ENCODE results near the gene CHGA. TPM values are rescaled to one million over a fixed set of nuclear protein-coding genes. Genes with fewer than 3 reads are reported as not detected.

Gene CHGA
- total and polyA plus RNA-seq, 12 donors: 0.54 to 3,883 (median 760) TPM; not detected in 1

- no peaks in the 10 kb centered on the region for H3K27me3 ChIP-seq
- TF ChIP-seq CTCF (IDR thresholded peaks at IDR 0.05): no peak
- TF ChIP-seq POLR2A (IDR thresholded peaks at IDR 0.05): no peak
- H3K36me3 ChIP-seq (replicated peaks in 1 of 2): no peaks in the 10 kb centered on the region
- no peak overlapping the region for H3K27ac ChIP-seq
- no peak overlapping the region for H3K4me3 ChIP-seq
- intact Hi-C loops (cut with DNase I): no loop called here
- peaks cover 0 to 6% (median 0%) of the 10 kb centered on the region in 3 donors for H3K9me3 ChIP-seq (replicated peaks in 1 of 3)
- no peaks in the 10 kb centered on the region for H3K4me1 ChIP-seq (replicated peaks in 1 of 2)
- WGBS, 4 donors: 48 to 58% (median 55%) methylated on average over 7 of the region's 7 CpGs
- peak in 1 of 7 donors; percentile 70 for DNase-seq
Observed at GRCh38 chr14:92890830-92891588, 31.9 kb upstream of the CHGA start.

DNA sequence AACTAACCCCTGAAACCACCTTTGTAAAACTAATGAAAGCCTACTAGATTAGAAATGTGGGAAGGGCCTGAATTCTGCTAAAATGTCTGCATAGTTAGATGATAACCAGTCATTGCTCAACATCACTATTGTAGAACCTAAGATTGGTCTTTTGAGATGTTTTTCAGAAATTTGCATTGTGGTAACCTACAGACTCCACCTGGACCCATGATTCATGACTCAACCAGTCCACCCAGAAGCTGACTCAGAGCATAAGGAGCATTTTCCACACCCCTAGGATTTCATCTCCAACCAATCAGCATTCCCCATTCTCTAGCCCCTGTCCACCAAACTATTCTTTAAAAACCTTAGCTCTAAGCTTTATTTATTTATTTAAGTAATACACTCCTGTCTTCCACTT, 30.4 kb upstream of the CHGA start:
- no peak for TF ChIP-seq CTCF (IDR thresholded peaks at IDR 0.05)
- no peak for TF ChIP-seq POLR2A (IDR thresholded peaks at IDR 0.05)
- Histone ChIP-seq H3K36me3 (replicated peaks in 1 of 2) (no peaks in the 10 kb centered on the region), H3K27me3 (no peaks in the 10 kb centered on the region), H3K9me3 (replicated peaks in 1 of 3) (peaks cover 0 to 6% (median 0%) of the 10 kb centered on the region in 3 donors), H3K4me1 (replicated peaks in 1 of 2) (no peaks in the 10 kb centered on the region), H3K4me3 (no peak overlapping the region), H3K27ac (no peak overlapping the region)
- no peak for DNase-seq
- intact Hi-C loops (cut with DNase I): no loop called here

- intact Hi-C loops (cut with DNase I): no loop called here
- no peak for TF ChIP-seq POLR2A (IDR thresholded peaks at IDR 0.05)
- TF ChIP-seq CTCF (IDR thresholded peaks at IDR 0.05): no peak
- no peak for DNase-seq
- Histone ChIP-seq H3K27ac (no peak overlapping the region), H3K4me1 (replicated peaks in 1 of 2) (no peaks in the 10 kb centered on the region), H3K9me3 (replicated peaks in 1 of 3) (peaks cover 0 to 6% (median 0%) of the 10 kb centered on the region in 3 donors), H3K36me3 (replicated peaks in 1 of 2) (no peaks in the 10 kb centered on the region), H3K4me3 (no peak overlapping the region), H3K27me3 (no peaks in the 10 kb centered on the region)
- WGBS, 4 donors: 60 to 67% (median 64%) methylated on average over 4 of the region's 4 CpGs
Observed at GRCh38 chr14:92895352-92895878, 27.5 kb upstream of the CHGA start.

DNA sequence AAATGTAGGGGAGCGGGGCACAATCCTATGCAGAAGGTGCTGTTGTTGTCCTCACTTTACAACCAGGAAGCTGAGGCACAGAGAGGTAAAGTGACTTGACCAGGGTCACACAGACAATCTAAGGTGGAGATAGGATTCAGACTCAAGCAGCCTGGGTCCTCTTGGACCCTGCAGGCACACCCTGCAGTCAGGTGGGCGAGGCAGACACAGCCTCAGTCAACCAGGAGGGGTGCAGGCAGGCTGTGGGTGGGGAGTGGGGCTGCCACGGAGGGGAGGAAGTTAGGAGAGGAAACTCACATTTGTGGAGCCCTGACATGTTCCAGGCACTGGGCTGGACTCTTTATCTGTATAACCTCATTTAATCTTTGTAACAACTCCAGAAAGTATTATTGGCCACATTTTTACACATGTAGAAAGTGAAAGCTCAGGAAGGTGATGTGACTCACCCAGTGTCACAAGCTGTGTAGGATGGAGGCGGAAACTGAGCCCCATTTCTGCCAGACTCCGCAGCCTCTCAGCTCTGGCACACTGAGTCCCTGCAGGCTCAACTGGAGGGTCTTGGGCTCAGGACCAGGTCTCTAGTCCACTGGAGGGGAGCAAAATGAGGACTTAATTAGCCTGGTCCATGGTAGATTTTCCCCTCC, 24.9 kb upstream of the CHGA start:
- TF ChIP-seq CTCF (IDR thresholded peaks at IDR 0.05) (no peak), POLR2A (IDR thresholded peaks at IDR 0.05) (no peak)
- no peak for DNase-seq
- no peak overlapping the region for H3K27ac ChIP-seq

More for the DNA sequence above, 24.9 kb upstream of the CHGA start:
- Histone ChIP-seq H3K9me3 (replicated peaks in 1 of 3) (peaks cover 0 to 5% (median 0%) of the 10 kb centered on the region in 3 donors), H3K4me1 (replicated peaks in 1 of 2) (no peaks in the 10 kb centered on the region), H3K4me3 (no peak overlapping the region), H3K36me3 (replicated peaks in 1 of 2) (no peaks in the 10 kb centered on the region), H3K27me3 (peaks cover under 1% of the 10 kb centered on the region)
- 71 to 93% (median 77%) methylated on average over 3 to 5 of the region's 5 CpGs for WGBS, 4 donors
- intact Hi-C loops (cut with DNase I): no loop called here
